H1 (cell line): ENCODE results near the gene ENPP1. TPM values are rescaled to one million over a fixed set of nuclear protein-coding genes. Genes with fewer than 3 reads are reported as not detected.

Experiments
- CTCF ChIA-PET: fragments of 300-600 bp; sonication (Branson Sonifier 250); formaldehyde crosslinking; loops from one replicate; lab custom pipeline; 2021; ENCODE audit not compliant: partially characterized antibody; lab: Charles Lee
- POLR2A ChIA-PET: fragments of 300-600 bp; sonication (Branson Sonifier 250); formaldehyde crosslinking; loops from one replicate; lab custom pipeline; 2021; ENCODE audit warnings: inconsistent platforms; ENCODE audit not compliant: partially characterized antibody; lab: Charles Lee
- DNase-seq, 2 experiments: peaks; one replicate each; pipeline versions ENCODE4 v3.0.0 to v3.0.0-alpha.2; 2010 to 2022; ENCODE audit warnings: low spot score in 2 of 2, low read depth in 1 of 2, mixed read lengths in 1 of 2
- FAIRE-seq: peaks from 2 replicates; lab custom pipeline; 2011; peaks lifted over from hg19 to GRCh38; lab: Jason Lieb, UNC
- H2AFZ ChIP-seq: 2 replicates; pipeline ENCODE4 v1.8.1; 2012; ENCODE audit warnings: low read length, inconsistent platforms
- H2AK5ac ChIP-seq: 2 replicates; pipeline ENCODE4 v1.6.1; 2013; ENCODE audit warnings: low read depth, low read length
- H2BK120ac ChIP-seq: replicated peaks from 2 replicates; pipeline ENCODE3; 2013; ENCODE audit warnings: low read depth, low read length, inconsistent platforms
- H2BK12ac ChIP-seq: 2 replicates; pipeline ENCODE4 v1.6.1; 2013; ENCODE audit warnings: low read depth, low read length
- H2BK15ac ChIP-seq: 2 replicates; pipeline ENCODE4 v1.6.1; 2013; ENCODE audit warnings: low read length
- H2BK20ac ChIP-seq: 2 replicates; pipeline ENCODE4 v1.6.1; 2013; ENCODE audit warnings: low read length
- H2BK5ac ChIP-seq: 2 replicates; pipeline ENCODE4 v1.6.1; 2013; ENCODE audit warnings: low read depth, low read length
- H3K14ac ChIP-seq: 2 replicates; pipeline ENCODE4 v1.6.1; 2013; ENCODE audit warnings: inconsistent platforms; ENCODE audit not compliant: insufficient read length
- H3K18ac ChIP-seq: 2 replicates; pipeline ENCODE4 v1.6.1; 2013; ENCODE audit warnings: low read length; ENCODE audit errors: extremely low read depth
- H3K23ac ChIP-seq: 2 replicates; pipeline ENCODE4 v1.6.1; 2013; ENCODE audit warnings: inconsistent platforms; ENCODE audit not compliant: insufficient read length
- H3K23me2 ChIP-seq: 2 replicates; pipeline ENCODE4 v1.6.1; 2013; ENCODE audit warnings: low read depth, low read length
- H3K27ac ChIP-seq: 2 replicates; pipeline ENCODE4 v1.6.1; 2011; ENCODE audit warnings: low read depth, low read length, inconsistent platforms
- H3K27me3 ChIP-seq, 4 experiments: replicated peaks in 1 of 4; 1 replicate in 1 of 4; 2 replicates in 3 of 4; pipeline versions ENCODE4 v1.6.1 to v1.8.1; 2011 to 2013; ENCODE audit warnings: low read length in 3 of 4, mild to moderate bottlenecking in 3 of 4, inconsistent platforms in 2 of 4, mixed read lengths in 2 of 4, moderate library complexity in 1 of 4; ENCODE audit not compliant: control insufficient read depth in 3 of 4, insufficient read depth in 3 of 4; ENCODE audit errors: extremely low read depth in 1 of 4
- H3K36me3 ChIP-seq, 4 experiments: 2 replicates each; pipeline versions ENCODE4 v1.6.1 to v1.8.1; 2011 to 2013; ENCODE audit warnings: mild to moderate bottlenecking in 4 of 4, low read length in 3 of 4, moderate library complexity in 2 of 4, control low read depth in 1 of 4, inconsistent platforms in 1 of 4; ENCODE audit not compliant: insufficient read depth in 4 of 4, control insufficient read depth in 2 of 4
- H3K4ac ChIP-seq: replicated peaks from 2 replicates; pipeline ENCODE3; 2013; ENCODE audit warnings: low read length, low read depth, mixed read lengths, inconsistent platforms; ENCODE audit not compliant: insufficient read length
- H3K4me1 ChIP-seq, 4 experiments: replicated peaks in 1 of 4; 1 replicate in 1 of 4; 2 replicates in 3 of 4; pipeline versions ENCODE4 v1.6.1 to v1.8.1; 2011 to 2013; ENCODE audit warnings: low read length in 3 of 4, inconsistent platforms in 2 of 4, mixed read lengths in 1 of 4; ENCODE audit not compliant: insufficient read depth in 4 of 4, control insufficient read depth in 3 of 4
- H3K4me2 ChIP-seq, 2 experiments: 2 replicates each; pipeline versions ENCODE4 v1.6.1 to v1.8.1; 2011 to 2013; ENCODE audit warnings: low read depth in 2 of 2, low read length in 2 of 2, control low read depth in 1 of 2, inconsistent platforms in 1 of 2, mild to moderate bottlenecking in 1 of 2; ENCODE audit not compliant: insufficient read depth in 1 of 2
- H3K4me3 ChIP-seq, 4 experiments: fragments of 200-600, 300-600 bp in 1 of 4; sonication (generic), shearing (Covaris generic), sonication (Bioruptor Twin) in 1 of 4; 2 replicates each; pipeline versions ENCODE4 v1.5.1 to v1.8.1; 2011 to 2016; ENCODE audit warnings: low read length in 4 of 4, low read depth in 3 of 4, control low read depth in 2 of 4, inconsistent platforms in 2 of 4, mild to moderate bottlenecking in 2 of 4, mixed read lengths in 1 of 4, moderate library complexity in 1 of 4; ENCODE audit not compliant: insufficient read depth in 2 of 4; ENCODE audit errors: extremely low read depth in 1 of 4
- H3K56ac ChIP-seq: replicated peaks from 2 replicates; pipeline ENCODE3; 2013; ENCODE audit warnings: low read depth, mild to moderate bottlenecking, mixed read lengths, low read length, inconsistent platforms; ENCODE audit not compliant: insufficient read length
- H3K79me1 ChIP-seq: 2 replicates; pipeline ENCODE4 v1.6.1; 2013; ENCODE audit warnings: low read depth, low read length, control low read depth
- H3K79me2 ChIP-seq, 2 experiments: 2 replicates each; pipeline versions ENCODE4 v1.6.1 to v1.8.1; 2012 to 2013; ENCODE audit warnings: low read length in 2 of 2, mild to moderate bottlenecking in 2 of 2, inconsistent platforms in 1 of 2; ENCODE audit not compliant: insufficient read depth in 2 of 2, control insufficient read depth in 1 of 2
- H3K9ac ChIP-seq, 4 experiments: replicated peaks in 1 of 4; 1 replicate in 1 of 4; 2 replicates in 3 of 4; pipeline versions ENCODE4 v1.6.1 to v1.8.1; 2011 to 2013; ENCODE audit warnings: low read depth in 3 of 4, low read length in 3 of 4, control low read depth in 2 of 4, mild to moderate bottlenecking in 2 of 4, moderate library complexity in 2 of 4, inconsistent platforms in 1 of 4; ENCODE audit errors: extremely low read depth in 1 of 4
- H3K9me3 ChIP-seq, 2 experiments: 2 replicates each; pipeline versions ENCODE4 v1.6.1 to v1.8.1; 2012 to 2013; ENCODE audit warnings: mild to moderate bottlenecking in 2 of 2, moderate library complexity in 2 of 2, control low read depth in 1 of 2, inconsistent platforms in 1 of 2, low read depth in 1 of 2, low read length in 1 of 2, mixed read lengths in 1 of 2; ENCODE audit not compliant: insufficient read depth in 2 of 2
- H4K20me1 ChIP-seq, 2 experiments: replicated peaks in 1 of 2; 2 replicates each; pipeline versions ENCODE3 to v1.8.1; 2011 to 2013; ENCODE audit warnings: inconsistent platforms in 2 of 2, low read length in 2 of 2, mild to moderate bottlenecking in 1 of 2; ENCODE audit not compliant: insufficient read depth in 2 of 2, control insufficient read depth in 1 of 2
- H4K5ac ChIP-seq: 2 replicates; pipeline ENCODE4 v1.6.1; 2013; ENCODE audit warnings: low read length, low read depth, mixed read lengths, inconsistent platforms; ENCODE audit not compliant: insufficient read length
- H4K8ac ChIP-seq: 2 replicates; pipeline ENCODE4 v1.8.0; 2013; ENCODE audit warnings: mild to moderate bottlenecking, moderate library complexity, low read length, inconsistent platforms; ENCODE audit not compliant: insufficient read depth; ENCODE audit errors: extremely low read depth
- H4K91ac ChIP-seq: replicated peaks from 2 replicates; pipeline ENCODE3; 2013; ENCODE audit warnings: low read length, mixed read lengths, inconsistent platforms; ENCODE audit not compliant: insufficient read length
- BACH1 ChIP-seq: IDR thresholded peaks from 2 replicates; pipeline ENCODE4 v1.6.1; 2012; ENCODE audit warnings: low read length, improper control_type of control experiment
- SP2 ChIP-seq: IDR thresholded peaks from 2 replicates; pipeline ENCODE4 v1.6.1; 2012; ENCODE audit warnings: mild to moderate bottlenecking, low read length, inconsistent platforms
- YY1 ChIP-seq: IDR thresholded peaks from 2 replicates; pipeline ENCODE4 v1.6.1; 2011; ENCODE audit warnings: low read depth, mild to moderate bottlenecking, low read length
- WGBS, 2 experiments: shearing (Covaris generic) in 1 of 2; methylation state at CpG; one replicate each; pipeline versions ENCODE4 v1.1.6 to v1.1.7; 2013 to 2015; ENCODE audit warnings: low lambda C conversion rate in 2 of 2, mixed read lengths in 2 of 2, inconsistent platforms in 1 of 2, low coverage in 1 of 2, missing lambda C conversion rate in 1 of 2; ENCODE audit not compliant: insufficient replicate concordance in 2 of 2, insufficient coverage in 1 of 2, insufficient read length in 1 of 2; ENCODE audit errors: extremely low coverage in 1 of 2, missing lambda C conversion rate in 1 of 2; 5-methylcytosine and 5-hydroxymethylcytosine counted together
- polyA plus RNA-seq, 7 experiments: library from polyadenylated mRNA; depleted of rRNA in 3 of 7; stranded (reverse) in 5 of 7; unstranded in 2 of 7; fragments of >200 nt in 5 of 7; fragments of 200-250 nt in 2 of 7; gene quantifications; 1 replicate in 5 of 7; 2 replicates in 1 of 7; 4 replicates in 1 of 7; pipeline versions ENCODE4 v1.2.1 to v1.2.3, GENCODE V29; 2011 to 2013; ENCODE audit warnings: missing spikeins in 2 of 7, mixed read lengths in 2 of 7
- total RNA-seq: library from RNA; stranded (reverse); fragmentation: NEBNext Ultra II Directional; extraction: Animal tissue kit (Norgen Biotek cat#: 25700); gene quantifications from 2 replicates; pipeline ENCODE4 v1.2.1, GENCODE V29; 2021

ENPP1 gene
- total and polyA plus RNA-seq, 2 of the 8 experiments (the other 6 are each of a cell fraction or from before 2014, with no cell fraction given): 10.1 to 39.1 TPM

- Histone ChIP-seq H2BK12ac (no peak overlapping the region), H3K27ac (no peak overlapping the region), H2BK5ac (no peak overlapping the region), H3K4me1 (no peaks in the 10 kb centered on the region; a peak in 1 of 7 replicates), H2AK5ac (no peak overlapping the region), H3K56ac (no peak overlapping the region), H4K91ac (no peak overlapping the region), H2BK20ac (no peak overlapping the region), H3K23ac (no peak overlapping the region), H3K27me3 (no peaks in the 10 kb centered on the region), H3K36me3 (peaks cover 0 to 4% (median 0%) of the 10 kb centered on the region in 4 experiments; a peak in 1 of 8 replicates), H3K23me2 (no peaks in the 10 kb centered on the region), H3K14ac (no peak overlapping the region), H3K79me1 (peaks cover 5% of the 10 kb centered on the region; the same call in 1 of the 2 replicates), H3K9ac (no peak overlapping the region), H2BK15ac (no peak overlapping the region), H3K79me2 (peaks cover 0 to 8% of the 10 kb centered on the region in 2 experiments; a peak in 2 of 4 replicates), H3K18ac (no peak overlapping the region), H4K20me1 (peaks cover 0 to 3% of the 10 kb centered on the region in 2 experiments), H3K4me3 (no peak overlapping the region), H4K8ac (no peak overlapping the region), H3K9me3 (no peaks in the 10 kb centered on the region), H2AFZ (no peak overlapping the region), H4K5ac (no peak overlapping the region), H3K4ac (no peak overlapping the region), H2BK120ac (no peak overlapping the region)
- 76% methylated on average over 1 of the region's 1 CpG; no CpG with 5 or more reads in 1 of the 2 experiments for WGBS, 2 experiments
- no peak for FAIRE-seq
- ChIA-PET POLR2A (interaction anchor here (1.0 kb wide), 1 partner anchor 10 kb away, joined by 3 read pairs; no protein-coding TSS in a partner anchor), CTCF (no interaction called here)
- no peak for DNase-seq
- no peak for TF ChIP-seq BACH1
- TF ChIP-seq YY1: 0 out of 2 replicates have a peak, but pooled peaks have one; percentile 25
- no peak for TF ChIP-seq SP2
- TF ChIP-seq, all 59 proteins: peak for 1
- H3K4me2 ChIP-seq: no peak overlapping the region
These were observed 24.5 kb downstream of the ENPP1 start for GRCh38 chr6:131832363-131832762.
